ACHN (cell line): ENCODE results near the gene FCHO1.
"Not testable (repeated sequence)": the region's sequence is repeated elsewhere in the genome, so short reads cannot be mapped to it uniquely, and the experiment has no call there.

Experiments used
- DNase-seq: peaks from one replicate; pipeline ENCODE4 v3.0.0-alpha.2; 2015
- in situ Hi-C: cut with HindIII; loops from 2 replicates; pipeline ENCODE4 v1.10.0; 2017; ENCODE audit warnings: low sequenced_read_pairs, low pct_ligation_motif_present, low pct_unique_long_range_greater_than_20kb

The FCHO1 gene

GRCh38 chr19:17778968-17779929 is 28.0 kb downstream of the FCHO1 start:
- no peak for DNase-seq
- in situ Hi-C loops: no loop called here

- DNase-seq: no peak
- in situ Hi-C loops: no loop called here
Measured at GRCh38 chr19:17780781-17781180, 29.5 kb downstream of the FCHO1 start.

- DNase-seq, in situ Hi-C loops: not testable (repeated sequence)
Measured at GRCh38 chr19:17783721-17784120, 32.4 kb downstream of the FCHO1 start.

GRCh38 chr19:17784201-17785008 is 33.1 kb downstream of the FCHO1 start:
- in situ Hi-C loops: no loop called here

GRCh38 chr19:17787274-17787913 is 36.1 kb downstream of the FCHO1 start:
- no peak for DNase-seq
- in situ Hi-C loops: no loop called here

More at GRCh38 chr19:17784201-17785008, 33.1 kb downstream of the FCHO1 start:
- DNase-seq: peak; percentile 67

- DNase-seq: no peak
- in situ Hi-C loops: no loop called here
Measured at GRCh38 chr19:17788632-17789031, 37.4 kb downstream of the FCHO1 start.

GRCh38 chr19:17790059-17790780 is 38.9 kb downstream of the FCHO1 start:
- in situ Hi-C loops: no loop called here
- DNase-seq: no peak

- no peak for DNase-seq
- in situ Hi-C loops: no loop called here
Measured at GRCh38 chr19:17794412-17794730, 43.1 kb downstream of the FCHO1 start.

GRCh38 chr19:17794731-17795494 is 43.6 kb downstream of the FCHO1 start, which contains the start of gene B3GNT3:
TSS of gene B3GNT3 (plus strand) at chr19:17795138. CDS start at chr19:17807808, 12,670 bp downstream.
- in situ Hi-C loops: no loop called here
- DNase-seq: no peak

- DNase-seq: no peak
- in situ Hi-C loops: no loop called here
Measured at GRCh38 chr19:17795495-17795856, 44.2 kb downstream of the FCHO1 start.

- in situ Hi-C loops: no loop called here
- no peak for DNase-seq
Measured at GRCh38 chr19:17796013-17796837, 44.9 kb downstream of the FCHO1 start.

- in situ Hi-C loops: no loop called here
- no peak for DNase-seq
Measured at GRCh38 chr19:17796838-17797423, 45.7 kb downstream of the FCHO1 start.

- peak; percentile 27 for DNase-seq
- in situ Hi-C loops: no loop called here
Measured at GRCh38 chr19:17797424-17798201, 46.3 kb downstream of the FCHO1 start.

- in situ Hi-C loops, DNase-seq: not testable (repeated sequence)
Measured at GRCh38 chr19:17798599-17798998, 47.3 kb downstream of the FCHO1 start.

- in situ Hi-C loops: no loop called here
- no peak for DNase-seq
Measured at GRCh38 chr19:17802137-17802858, 51.0 kb downstream of the FCHO1 start.
